KMS-11 (cell line): ENCODE measurements around the gene SLC22A3.

Experiments
- H2AFZ ChIP-seq: fragments of 200-600 bp; sonication (generic); 2 replicates; pipeline ENCODE4 v1.6.1; 2016; ENCODE audit warnings: antibody characterized with exemption, mixed run types, low read depth
- H3K27ac ChIP-seq: fragments of 200-600 bp; sonication (generic); 2 replicates; pipeline ENCODE4 v1.6.1; 2016; ENCODE audit warnings: mild to moderate bottlenecking, mixed run types
- H3K27me3 ChIP-seq: fragments of 200-600 bp; sonication (generic); 2 replicates; pipeline ENCODE4 v1.6.1; 2017; ENCODE audit warnings: mild to moderate bottlenecking, low read depth, mixed run types, moderate library complexity; ENCODE audit not compliant: insufficient read depth
- H3K36me3 ChIP-seq: fragments of 200-600 bp; sonication (generic); 2 replicates; pipeline ENCODE4 v1.6.1; 2017; ENCODE audit warnings: mild to moderate bottlenecking, mixed run types; ENCODE audit not compliant: insufficient read depth
- H3K4me1 ChIP-seq: fragments of 200-600 bp; sonication (generic); 2 replicates; pipeline ENCODE4 v1.6.1; 2016; ENCODE audit warnings: mild to moderate bottlenecking, low read depth, mixed run types; ENCODE audit not compliant: poor library complexity, severe bottlenecking
- H3K4me2 ChIP-seq: fragments of 200-600 bp; sonication (generic); 2 replicates; pipeline ENCODE4 v1.7.0; 2016; ENCODE audit warnings: mild to moderate bottlenecking, mixed run types
- H3K4me3 ChIP-seq: fragments of 200-600 bp; sonication (generic); IDR thresholded peaks from 2 replicates; pipeline ENCODE4 v1.6.1; 2017; ENCODE audit warnings: low read depth, low read length, mixed read lengths; ENCODE audit not compliant: insufficient read depth
- H3K79me2 ChIP-seq: fragments of 200-600 bp; sonication (generic); 2 replicates; pipeline ENCODE4 v1.6.1; 2016; ENCODE audit warnings: low read depth, mixed run types; ENCODE audit not compliant: insufficient read depth
- H3K9ac ChIP-seq: fragments of 200-600 bp; sonication (generic); 2 replicates; pipeline ENCODE4 v1.6.1; 2016; ENCODE audit warnings: mild to moderate bottlenecking, mixed run types
- H4K20me1 ChIP-seq: fragments of 200-600 bp; sonication (generic); 2 replicates; pipeline ENCODE4 v1.6.1; 2016; ENCODE audit warnings: mild to moderate bottlenecking, mixed run types; ENCODE audit not compliant: insufficient read depth
- CTCF ChIP-seq: fragments of 200-600 bp; sonication (generic); conservative IDR thresholded peaks from 2 replicates; pipeline ENCODE4 v1.6.1; 2017; ENCODE audit warnings: low read depth, mild to moderate bottlenecking, antibody characterized with exemption, low read length, moderate library complexity, mixed read lengths

SLC22A3 gene

GRCh38 chr6:160420253-160420968 is 72.2 kb downstream of the SLC22A3 start:
- Histone ChIP-seq H4K20me1 (no peaks in the 10 kb centered on the region), H3K27ac (no peak overlapping the region), H3K27me3 (no peaks in the 10 kb centered on the region), H3K4me2 (no peak overlapping the region), H3K36me3 (no peaks in the 10 kb centered on the region), H3K9ac (no peak overlapping the region), H2AFZ (no peak overlapping the region), H3K4me1 (no peaks in the 10 kb centered on the region), H3K4me3 (no peak overlapping the region), H3K79me2 (no peaks in the 10 kb centered on the region)
- no peak for TF ChIP-seq CTCF

GRCh38 chr6:160420969-160421556 is 72.9 kb downstream of the SLC22A3 start:
- H3K4me1 ChIP-seq: peaks cover under 1% of the 10 kb centered on the region
- no peak overlapping the region for H3K9ac ChIP-seq
- no peaks in the 10 kb centered on the region for H3K27me3 ChIP-seq
- no peak for TF ChIP-seq CTCF
- H3K79me2 ChIP-seq: no peaks in the 10 kb centered on the region
- H3K4me3 ChIP-seq: no peak overlapping the region
- H4K20me1 ChIP-seq: no peaks in the 10 kb centered on the region
- H3K36me3 ChIP-seq: no peaks in the 10 kb centered on the region
- no peak overlapping the region for H3K4me2 ChIP-seq
- no peak overlapping the region for H3K27ac ChIP-seq
- H2AFZ ChIP-seq: no peak overlapping the region

- Histone ChIP-seq H3K4me1 (peaks cover 5% of the 10 kb centered on the region), H3K27ac (no peak overlapping the region), H4K20me1 (no peaks in the 10 kb centered on the region), H2AFZ (no peak overlapping the region), H3K4me2 (no peak overlapping the region), H3K79me2 (no peaks in the 10 kb centered on the region), H3K9ac (no peak overlapping the region), H3K4me3 (no peak overlapping the region), H3K27me3 (no peaks in the 10 kb centered on the region), H3K36me3 (no peaks in the 10 kb centered on the region)
- TF ChIP-seq CTCF: no peak
These were observed 73.7 kb downstream of the SLC22A3 start for GRCh38 chr6:160421854-160422253.

GRCh38 chr6:160424256-160424655 is 76.1 kb downstream of the SLC22A3 start:
- H3K36me3 ChIP-seq: no peaks in the 10 kb centered on the region
- H3K4me3 ChIP-seq: no peak overlapping the region
- H3K27me3 ChIP-seq: no peaks in the 10 kb centered on the region
- H3K9ac ChIP-seq: no peak overlapping the region
- no peak overlapping the region for H3K27ac ChIP-seq
- H3K79me2 ChIP-seq: no peaks in the 10 kb centered on the region
- no peak overlapping the region for H3K4me2 ChIP-seq
- H2AFZ ChIP-seq: no peak overlapping the region
- H3K4me1 ChIP-seq: peaks cover 5% of the 10 kb centered on the region
- H4K20me1 ChIP-seq: no peaks in the 10 kb centered on the region
- TF ChIP-seq CTCF: no peak
